Stimulated activated CD4-positive, alpha-beta T cell treated with anti-CD3 and anti-CD28 coated beads, Interleukin-12 subunit alpha, Interleukin-12 subunit beta, amount 100 ng/mL, for 24 hours (primary cell): ENCODE data around the gene PQBP1.

Experiments
- DNase-seq, 2 experiments: peaks; one replicate each; pipeline ENCODE4 v3.0.0-alpha.2; 2020; ENCODE audit warnings: low read depth in 2 of 2

PQBP1 gene

DNA sequence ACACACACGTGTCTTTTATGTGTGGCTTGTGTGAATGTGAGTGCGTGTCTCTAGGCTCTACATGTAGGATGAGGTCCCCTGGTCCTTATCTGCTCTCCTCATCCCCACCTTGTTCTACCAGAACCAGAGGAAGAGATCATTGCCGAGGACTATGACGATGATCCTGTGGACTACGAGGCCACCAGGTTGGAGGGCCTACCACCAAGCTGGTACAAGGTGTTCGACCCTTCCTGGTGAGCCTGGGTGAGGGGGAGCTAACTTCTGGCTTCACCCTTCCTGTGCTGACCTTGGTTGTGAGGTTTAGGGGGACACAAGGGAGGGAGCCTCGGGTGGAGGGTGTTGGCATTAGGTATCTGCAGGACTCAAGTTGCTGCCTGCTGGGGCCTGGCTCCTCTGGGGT lies 3.3 kb downstream of the PQBP1 start:
- DNase-seq = no peak

DNA sequence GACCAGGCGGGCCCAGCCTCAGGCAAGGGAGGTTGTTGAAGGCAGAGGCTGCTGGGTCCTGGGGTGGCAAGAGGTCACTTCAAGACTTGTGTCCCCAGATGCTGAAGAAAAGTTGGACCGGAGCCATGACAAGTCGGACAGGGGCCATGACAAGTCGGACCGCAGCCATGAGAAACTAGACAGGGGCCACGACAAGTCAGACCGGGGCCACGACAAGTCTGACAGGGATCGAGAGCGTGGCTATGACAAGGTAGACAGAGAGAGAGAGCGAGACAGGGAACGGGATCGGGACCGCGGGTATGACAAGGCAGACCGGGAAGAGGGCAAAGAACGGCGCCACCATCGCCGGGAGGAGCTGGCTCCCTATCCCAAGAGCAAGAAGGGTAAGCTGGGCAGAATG lies 4.4 kb downstream of the PQBP1 start:
- DNase-seq = no peak

DNA sequence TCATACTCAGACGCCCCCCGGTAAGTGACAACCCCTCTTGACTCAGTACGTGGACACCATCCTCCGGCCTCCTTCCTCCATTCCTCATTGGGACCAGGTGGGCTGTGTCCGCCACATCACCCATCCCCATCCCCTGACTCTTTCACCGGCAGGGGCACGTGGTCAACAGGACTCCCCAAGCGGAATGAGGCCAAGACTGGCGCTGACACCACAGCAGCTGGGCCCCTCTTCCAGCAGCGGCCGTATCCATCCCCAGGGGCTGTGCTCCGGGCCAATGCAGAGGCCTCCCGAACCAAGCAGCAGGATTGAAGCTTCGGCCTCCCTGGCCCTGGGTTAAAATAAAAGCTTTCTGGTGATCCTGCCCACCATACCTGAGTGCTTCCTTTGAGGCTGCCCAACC lies 5.0 kb downstream of the PQBP1 start:
- DNase-seq = no peak

DNA sequence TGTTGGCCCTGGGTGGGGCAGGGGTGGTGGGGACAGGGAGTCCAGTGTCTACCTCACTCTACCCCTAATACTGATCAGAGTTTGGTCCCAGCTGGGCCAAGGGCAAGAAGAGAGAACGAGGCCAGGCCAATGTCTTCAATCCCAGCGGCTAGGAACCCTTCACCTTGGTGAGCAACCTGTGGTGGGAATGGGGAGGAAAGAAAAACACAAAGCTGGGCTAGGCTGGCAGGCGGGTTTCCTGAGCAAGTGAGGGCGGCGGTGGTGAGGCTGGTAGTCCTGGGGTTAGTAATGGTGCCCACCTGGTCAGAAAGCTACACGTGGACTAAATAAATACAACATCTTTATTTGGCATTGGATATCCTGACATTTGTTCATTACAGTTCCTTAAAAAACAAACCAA lies 5.6 kb downstream of the PQBP1 start:
- no peak for DNase-seq

DNA sequence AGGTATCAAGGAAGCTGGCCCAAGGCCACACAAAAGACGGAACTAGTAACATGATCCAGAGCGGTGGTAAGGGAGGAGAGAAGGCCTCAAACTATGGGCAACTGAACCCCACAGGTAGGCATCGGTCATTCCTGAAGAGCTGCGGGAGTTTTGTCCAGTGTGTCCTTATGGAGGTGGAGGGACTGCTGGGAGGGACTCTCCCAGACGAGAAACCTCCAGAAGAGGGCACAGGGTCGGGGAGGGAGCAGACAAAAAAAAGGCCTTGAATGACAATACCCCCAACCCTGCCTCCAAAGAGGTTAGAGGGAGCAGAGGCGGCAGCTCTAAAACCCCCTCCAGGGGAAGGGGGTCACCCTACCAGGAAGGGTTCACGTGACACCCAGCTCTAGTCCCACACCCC lies 6.5 kb downstream of the PQBP1 start:
- no peak for DNase-seq

DNA sequence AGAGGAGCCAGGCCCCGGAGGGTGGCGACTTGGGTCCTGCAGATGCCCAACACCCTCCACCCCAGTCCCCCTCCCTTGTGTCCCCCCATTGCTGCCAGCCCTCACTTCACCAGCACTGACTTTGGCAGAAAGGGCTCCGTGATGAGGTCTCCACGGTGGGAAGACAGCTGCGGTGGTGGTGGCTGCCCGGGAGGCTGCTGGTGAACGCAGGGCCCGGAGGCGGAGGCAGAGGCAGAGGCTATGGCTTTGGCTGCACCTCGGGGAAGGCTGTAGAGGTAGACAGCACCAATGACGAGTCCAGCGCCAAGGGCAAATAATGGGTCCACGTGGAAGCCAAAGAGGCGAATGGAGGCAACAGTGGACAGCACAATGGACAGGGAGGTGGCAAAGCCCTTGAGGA lies 6.9 kb downstream of the PQBP1 start:
- DNase-seq = no peak

DNA sequence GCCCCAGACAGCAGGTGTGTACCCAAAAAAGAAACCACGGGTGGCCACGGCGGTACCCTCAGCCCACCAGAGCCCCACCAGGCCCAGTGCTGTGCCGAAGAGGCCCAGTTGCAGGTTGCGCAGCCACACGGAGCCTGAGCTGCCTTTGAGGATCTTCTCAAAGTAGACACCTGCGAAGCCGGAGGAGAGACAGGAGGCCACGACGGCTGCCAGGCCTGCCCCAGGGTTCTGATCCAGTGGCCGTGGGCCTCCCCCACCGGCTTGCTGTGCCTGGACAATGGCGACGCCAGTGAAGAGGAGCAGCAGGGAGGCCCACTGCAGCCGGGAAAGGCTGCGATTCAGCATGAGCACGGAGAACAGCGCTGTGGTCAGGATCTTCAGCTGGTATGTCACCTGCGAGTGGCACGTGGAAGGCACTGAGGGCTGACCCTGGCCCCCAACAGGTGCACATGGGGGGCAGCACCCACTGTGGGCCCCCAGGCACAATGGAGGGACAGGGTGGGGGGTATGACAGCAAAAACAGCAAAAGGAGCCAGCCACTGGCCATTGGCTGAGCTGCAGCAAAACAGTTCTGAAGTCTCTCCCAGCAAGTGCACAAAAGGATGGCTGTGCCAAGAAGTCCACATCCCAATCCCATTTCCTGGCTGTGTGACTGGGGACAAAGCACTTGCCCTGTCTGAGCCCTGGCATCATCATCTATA lies 7.5 kb downstream of the PQBP1 start:
- DNase-seq = no peak

DNA sequence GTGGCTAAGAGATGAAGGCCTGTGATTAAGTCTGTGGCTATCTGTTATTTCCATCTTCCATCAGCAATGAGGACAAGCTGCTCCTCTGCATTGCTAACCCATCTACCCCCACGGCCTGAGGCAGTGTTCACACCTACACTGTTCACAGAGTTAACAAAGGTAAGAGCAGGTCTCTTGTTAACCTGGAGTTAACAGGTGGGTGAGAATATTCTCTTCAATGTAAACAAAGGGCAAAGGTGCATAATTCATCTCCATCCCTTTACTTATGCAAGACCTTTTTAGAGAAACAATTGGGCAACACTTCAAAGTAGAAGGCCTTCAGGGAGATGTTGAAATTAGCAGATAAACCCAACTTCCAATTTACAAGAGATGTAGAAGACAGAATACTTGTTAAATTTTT lies 10.9 kb downstream of the PQBP1 start:
- no peak for DNase-seq

DNA sequence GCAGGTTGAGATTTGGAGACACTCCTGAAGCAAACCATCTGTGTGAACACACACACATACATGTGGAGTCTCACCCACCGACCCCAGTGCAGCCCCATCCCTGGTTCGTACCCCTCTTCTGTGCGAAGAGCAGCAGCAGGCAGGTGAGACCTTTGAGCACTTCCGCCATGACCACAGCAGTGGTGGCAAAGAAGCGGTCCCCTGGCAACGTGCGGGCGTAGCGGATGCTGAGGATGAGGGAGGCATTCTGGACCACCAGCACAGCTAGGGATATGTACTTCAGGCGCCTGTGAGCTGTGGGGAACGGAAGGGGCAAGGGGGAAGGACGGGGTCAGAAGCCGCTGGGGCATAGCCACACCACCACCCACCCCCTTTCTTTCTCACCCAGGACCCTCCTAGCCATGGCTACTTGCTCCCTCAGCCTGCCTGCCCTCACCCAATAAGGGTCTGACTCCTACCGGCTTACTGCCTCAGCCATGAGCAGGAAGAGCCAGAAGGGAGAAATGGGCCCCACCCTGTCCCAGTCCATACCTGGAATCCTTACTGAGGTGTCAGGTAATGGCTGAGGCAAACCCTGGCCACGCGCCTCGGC lies 12.1 kb downstream of the PQBP1 start:
- no peak for DNase-seq

DNA sequence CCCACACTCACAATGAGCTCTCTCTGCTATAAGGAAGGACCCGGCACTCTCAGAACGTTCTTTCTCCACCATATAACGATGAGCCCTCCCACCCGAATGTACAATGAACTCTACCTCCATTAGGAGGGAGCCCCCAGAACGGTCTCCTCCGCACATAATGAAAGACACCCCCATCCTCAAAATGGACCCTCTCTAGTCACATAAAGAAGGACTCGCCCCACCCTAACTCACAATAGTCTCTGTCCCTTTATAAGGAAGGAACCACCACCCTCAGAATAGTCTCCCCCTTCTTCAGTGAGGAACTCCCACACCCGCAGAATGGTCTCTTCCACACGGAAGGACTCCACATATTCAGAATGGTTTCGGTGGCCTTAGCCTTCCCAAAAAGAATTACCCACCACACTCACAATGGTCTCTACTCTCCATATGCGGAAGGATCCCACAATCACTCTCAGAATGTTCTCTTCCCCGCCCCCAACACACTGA lies 13.2 kb downstream of the PQBP1 start:
- no peak for DNase-seq

DNA sequence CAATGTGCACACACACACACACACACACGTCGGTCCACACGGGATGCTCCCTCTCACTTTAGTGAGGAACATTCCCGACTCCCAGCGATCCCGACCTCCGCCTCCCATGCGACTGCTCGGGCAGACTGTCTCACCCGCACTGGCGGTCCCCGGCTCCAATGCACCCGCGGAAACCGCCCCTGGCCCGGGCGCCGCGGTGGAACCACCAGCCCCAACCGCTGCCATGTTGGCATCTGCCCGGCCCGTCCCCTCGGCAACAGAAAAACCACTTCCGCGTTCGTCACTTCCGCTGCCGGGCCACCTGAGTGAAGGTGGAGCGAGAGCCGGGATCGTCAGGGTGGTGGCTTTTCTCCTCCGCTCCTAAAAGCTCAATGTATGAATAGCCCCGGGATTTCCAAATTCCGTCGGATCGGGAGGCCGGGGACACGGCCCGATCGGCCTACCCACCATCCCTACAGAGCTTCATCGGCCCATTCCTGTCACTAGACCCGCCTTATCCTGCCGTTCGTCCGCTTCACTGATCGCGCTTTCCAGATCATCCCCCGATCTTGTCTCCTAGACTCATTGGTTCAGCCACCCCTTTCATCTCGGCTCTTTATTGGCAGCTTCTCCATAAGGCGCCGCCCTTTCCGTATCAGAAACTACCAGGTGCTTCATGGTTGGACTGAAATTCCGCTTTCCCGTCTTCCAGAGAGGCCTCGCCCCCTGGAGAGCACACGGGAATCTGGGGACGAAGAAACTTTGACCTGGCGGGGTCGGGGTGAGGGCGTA lies 13.9 kb downstream of the PQBP1 start, which contains the start of gene SLC35A2:
SLC35A2 (minus strand) TSS at position 235 of the 771 bp plus-strand sequence; CDS start at position 225, 10 bp downstream.
- DNase-seq = peak; percentile 74 to 81

DNA sequence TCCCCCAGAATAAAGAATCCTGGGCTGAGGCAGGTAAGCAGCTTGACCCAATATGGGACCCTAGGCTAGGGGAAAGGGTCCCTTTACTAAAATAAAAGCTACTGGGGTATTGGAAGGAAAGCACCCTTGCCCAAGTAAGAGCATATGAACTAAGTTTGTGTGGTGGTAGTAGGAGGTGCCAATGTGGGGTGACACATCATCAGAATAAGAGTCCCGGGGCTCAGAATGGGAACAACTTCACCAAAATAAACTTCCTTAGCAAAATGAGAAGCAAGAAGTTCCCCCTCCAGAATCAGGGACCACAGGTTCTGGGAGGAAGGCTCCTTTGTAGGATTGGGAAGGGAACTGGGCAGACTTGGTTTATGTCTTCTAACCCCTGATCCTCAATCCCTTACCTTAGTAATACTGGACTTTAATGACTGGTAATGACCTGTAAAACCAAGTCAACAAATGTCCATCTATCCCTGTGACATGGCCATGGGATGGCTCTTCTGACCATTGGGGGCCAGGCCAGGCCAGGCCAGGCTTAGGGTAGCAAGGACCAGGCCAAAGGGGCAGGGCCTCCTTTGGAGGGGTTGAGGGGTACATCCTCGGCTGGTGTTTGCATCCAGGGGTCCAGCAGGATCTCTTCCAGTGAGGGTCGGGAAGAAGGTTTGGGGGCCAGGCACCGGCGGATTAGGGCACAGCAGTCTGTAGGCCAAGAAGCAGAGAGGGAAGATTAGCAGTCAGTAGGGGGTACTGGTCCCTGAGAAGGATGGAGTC lies 16.1 kb downstream of the PQBP1 start:
- DNase-seq = no peak

DNA sequence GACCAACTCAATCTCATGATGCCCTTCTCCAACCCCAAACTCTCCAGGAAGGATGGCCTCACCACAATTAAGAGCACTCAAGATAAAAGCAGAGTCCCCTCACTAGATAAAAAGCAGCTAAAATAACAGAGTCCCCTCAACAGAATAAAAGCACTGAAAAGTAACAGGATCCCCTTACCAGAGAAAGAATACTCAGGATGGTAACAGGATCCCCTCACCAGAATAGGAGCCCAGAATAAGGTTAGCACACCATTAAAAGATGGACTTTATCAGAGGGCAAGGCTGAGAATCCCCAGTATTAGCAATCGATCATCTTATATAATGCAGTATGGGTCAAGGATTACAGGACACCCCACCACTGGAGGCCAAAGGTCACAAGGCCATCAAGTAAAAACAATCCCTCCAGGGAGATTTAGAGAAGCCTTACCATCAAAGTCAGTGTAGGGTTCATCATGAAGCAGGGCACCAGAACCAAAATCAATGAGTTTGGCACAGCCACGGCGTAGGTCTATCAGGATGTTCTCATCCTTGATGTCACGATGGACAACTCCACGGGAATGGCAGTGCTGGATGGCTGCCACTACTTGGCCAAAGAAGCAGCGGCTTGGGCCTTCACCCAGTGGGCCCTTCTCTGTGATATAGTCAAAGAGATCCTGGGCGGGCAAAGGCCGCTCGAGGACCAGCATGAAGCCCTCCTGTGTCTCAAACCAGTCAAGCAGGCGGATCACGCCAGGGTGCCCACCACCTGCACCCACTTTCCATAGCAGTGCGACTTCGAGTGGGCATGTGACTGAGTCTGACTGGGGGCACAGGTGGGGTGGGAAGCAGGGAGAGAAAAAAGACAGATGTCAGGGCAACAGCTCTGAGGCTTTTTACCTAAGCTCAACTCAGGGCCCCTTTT lies 17.1 kb downstream of the PQBP1 start:
- no peak for DNase-seq

DNA sequence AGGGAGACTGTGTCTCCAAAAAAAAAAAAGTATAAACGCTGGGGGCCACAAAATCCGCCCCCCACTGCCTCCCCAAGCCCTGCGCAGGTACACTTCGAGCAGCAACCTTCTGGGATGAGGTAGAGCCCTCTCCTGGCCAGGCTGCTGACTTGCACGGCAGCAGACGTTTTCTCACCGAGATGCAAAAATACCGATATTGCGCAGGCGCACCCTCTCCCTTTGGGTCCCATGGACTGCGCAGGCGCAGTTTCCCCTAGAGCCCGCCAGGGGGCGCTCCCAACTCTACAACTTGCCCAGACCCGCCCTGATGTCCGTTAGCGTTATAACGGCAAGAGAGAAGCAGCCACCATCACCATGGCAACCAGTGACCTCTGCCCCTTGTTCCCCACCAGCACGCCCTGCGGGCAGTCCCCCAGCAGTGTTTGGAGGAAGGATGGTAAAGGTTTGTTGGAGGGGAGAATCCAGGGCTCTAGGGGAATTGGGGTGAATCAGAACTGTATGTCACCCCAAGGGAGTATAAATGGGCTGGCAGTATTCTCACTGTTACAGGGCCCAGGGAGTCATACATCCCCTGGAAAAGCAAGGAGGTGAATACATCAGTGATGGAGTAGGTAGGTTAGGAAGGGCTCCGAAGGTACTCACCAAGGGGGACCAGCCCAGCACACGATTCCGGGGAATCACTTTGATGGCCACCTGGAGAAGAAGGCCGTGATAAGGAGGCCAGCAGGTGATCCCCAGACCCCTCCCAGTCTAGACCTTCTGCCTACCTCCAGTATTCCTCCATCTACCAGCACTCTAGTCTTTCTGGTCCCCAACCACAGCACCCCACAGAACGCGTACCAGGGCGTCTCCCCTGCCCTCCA lies 19.6 kb downstream of the PQBP1 start:
- DNase-seq = peak; percentile 64 to 72

DNA sequence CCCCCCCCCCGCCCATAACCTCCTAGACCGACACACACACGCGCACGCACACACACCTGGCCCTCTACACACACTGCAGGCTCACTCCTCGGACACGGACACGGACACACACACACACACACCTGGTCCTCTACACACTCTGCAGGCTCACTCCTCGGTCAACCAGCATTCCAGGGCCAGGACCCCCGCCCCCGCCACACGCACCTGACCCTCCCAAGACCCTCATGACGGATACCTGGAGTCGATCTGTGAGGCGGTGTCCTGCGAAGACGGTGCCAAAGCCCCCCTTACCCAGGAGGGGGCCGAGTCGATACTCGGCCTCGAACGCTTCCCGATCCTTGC lies 20.5 kb downstream of the PQBP1 start:
- no peak for DNase-seq

DNA sequence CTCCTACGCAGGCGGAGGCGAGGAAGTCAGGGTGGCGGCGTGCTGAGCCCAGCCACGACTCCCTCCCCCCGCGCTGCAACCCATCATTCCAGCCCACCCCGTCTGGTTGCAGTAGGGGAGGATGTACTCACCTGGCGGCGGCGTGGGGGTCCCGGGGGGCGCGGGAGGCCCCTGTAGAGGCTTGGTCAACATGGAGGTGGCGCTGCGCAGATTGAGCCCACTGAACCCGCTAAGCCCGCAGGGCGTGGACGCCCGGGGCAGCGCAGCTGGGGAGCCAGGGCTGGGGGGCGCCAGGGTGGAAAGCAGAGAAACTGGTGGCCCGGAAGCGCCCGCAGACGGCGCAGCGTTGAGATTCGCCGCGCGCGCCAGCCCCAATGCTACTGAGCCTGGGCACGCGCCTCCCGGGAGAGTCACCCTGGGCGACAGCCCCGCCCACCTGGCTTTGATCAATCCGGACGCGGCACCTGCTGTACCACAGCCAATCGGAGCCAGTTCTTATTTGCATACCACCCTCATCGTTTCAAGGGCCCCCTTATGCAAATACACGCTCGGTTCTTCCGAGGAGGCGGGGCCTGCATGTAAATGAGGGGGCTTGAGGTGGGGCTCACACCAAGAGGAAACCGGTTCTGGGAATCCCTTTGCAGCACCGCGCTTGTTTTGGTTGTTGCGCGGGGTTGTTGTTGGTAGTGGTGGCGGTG lies 21.1 kb downstream of the PQBP1 start, which contains the start of gene PIM2:
PIM2 (minus strand) TSS at position 382 of the 698 bp plus-strand sequence; CDS start at position 192, 190 bp downstream.
- DNase-seq = peak; percentile 75 to 79

DNA sequence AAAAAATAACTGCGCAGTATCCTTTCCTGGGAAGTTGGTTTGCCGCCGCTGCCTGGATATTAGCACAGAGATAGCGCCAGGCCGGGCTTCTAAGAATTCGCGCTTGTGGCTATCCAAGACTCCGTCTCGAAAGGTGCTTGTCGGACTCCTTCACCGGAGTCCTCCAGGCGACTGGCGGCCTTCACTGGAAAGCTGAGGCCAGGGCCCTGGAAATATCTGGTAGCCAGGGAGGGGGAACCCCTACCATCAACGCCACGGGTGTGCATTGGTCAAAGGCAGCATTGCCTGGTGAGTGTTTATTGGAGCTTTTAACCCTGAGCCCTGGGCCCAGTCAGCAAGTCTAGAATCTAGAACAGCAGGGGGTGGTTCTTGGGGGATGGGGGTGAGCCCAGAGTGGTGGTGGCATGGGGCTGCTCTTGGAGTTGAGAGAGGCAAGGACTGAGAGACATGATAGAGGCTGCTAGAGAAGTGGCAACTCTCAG lies 21.7 kb downstream of the PQBP1 start:
- DNase-seq = no peak

DNA sequence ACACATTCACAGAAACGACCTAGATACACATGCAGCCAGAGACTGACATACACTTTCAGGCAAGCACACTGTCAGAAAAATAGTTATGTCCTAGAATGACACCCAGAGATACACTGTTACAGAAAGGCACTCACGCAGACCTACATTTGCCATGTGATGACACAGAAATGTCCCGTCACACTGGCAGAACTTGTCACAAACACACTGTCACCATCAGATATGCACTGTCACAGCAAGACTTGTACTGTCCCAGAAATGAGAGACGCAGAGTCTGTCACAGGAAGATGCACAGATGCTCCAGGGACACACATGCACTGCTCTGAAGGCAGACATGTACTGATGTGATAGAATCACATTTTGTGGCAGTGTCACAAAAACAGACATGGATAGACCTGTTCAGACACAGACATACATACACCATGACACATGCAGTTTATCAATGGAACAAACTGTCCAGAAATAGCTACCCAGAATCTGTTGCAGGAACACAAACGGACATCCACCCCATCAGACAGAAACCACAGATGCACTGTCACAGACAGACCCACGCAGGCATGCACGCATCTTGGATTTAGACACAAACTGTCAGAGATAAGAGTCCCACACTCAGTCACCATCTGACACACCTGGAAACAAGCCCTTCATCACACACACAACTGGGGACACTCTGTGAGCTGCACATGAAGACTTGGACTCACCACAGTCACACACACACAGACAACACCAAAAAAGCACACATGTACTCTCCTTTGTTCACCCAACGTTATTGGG lies 22.4 kb downstream of the PQBP1 start:
- DNase-seq = no peak
